GM18868 (cell line): ENCODE data around the gene VSIG4.

Experiments used
- ATAC-seq: cut with Tn5 transposase; IDR thresholded peaks from one replicate; pipeline ENCODE4 v1.9.1; 2021; ENCODE audit warnings: mild to moderate bottlenecking, moderate library complexity; ENCODE audit not compliant: unreplicated experiment

The VSIG4 gene

GRCh38 chrX:66009231-66009845, 30.5 kb downstream of the VSIG4 start:
- ATAC-seq = no peak

- no peak for ATAC-seq
Measured at GRCh38 chrX:66008328-66008970, 31.4 kb downstream of the VSIG4 start.

GRCh38 chrX:66007851-66008250, 32.0 kb downstream of the VSIG4 start:
- no peak for ATAC-seq

- ATAC-seq = no peak
Measured at GRCh38 chrX:66005830-66006449, 33.9 kb downstream of the VSIG4 start.

- ATAC-seq = no peak
Measured at GRCh38 chrX:66004928-66005829, 34.7 kb downstream of the VSIG4 start.

- ATAC-seq = peak; percentile 64
Measured at GRCh38 chrX:66002824-66003680, 36.8 kb downstream of the VSIG4 start.

- no peak for ATAC-seq
Measured at GRCh38 chrX:66001596-66001995, 38.3 kb downstream of the VSIG4 start.

GRCh38 chrX:66000628-66001272, 39.1 kb downstream of the VSIG4 start:
- no peak for ATAC-seq

- no peak for ATAC-seq
Measured at GRCh38 chrX:66000178-66000577, 39.7 kb downstream of the VSIG4 start.

- no peak for ATAC-seq
Measured at GRCh38 chrX:65999563-66000148, 40.2 kb downstream of the VSIG4 start.

- ATAC-seq = no peak
Measured at GRCh38 chrX:65999029-65999562, 40.8 kb downstream of the VSIG4 start.

- no peak for ATAC-seq
Measured at GRCh38 chrX:65997978-65998717, 41.7 kb downstream of the VSIG4 start.

- no peak for ATAC-seq
Measured at GRCh38 chrX:65994519-65995506, 45.1 kb downstream of the VSIG4 start.

- ATAC-seq = no peak
Measured at GRCh38 chrX:65993915-65994460, 45.9 kb downstream of the VSIG4 start.

GRCh38 chrX:65993332-65993731, 46.5 kb downstream of the VSIG4 start:
- no peak for ATAC-seq

- ATAC-seq = no peak
Measured at GRCh38 chrX:65990702-65991101, 49.2 kb downstream of the VSIG4 start.

- no peak for ATAC-seq
Measured at GRCh38 chrX:65987811-65988210, 52.1 kb downstream of the VSIG4 start.
